Left renal cortex interstitium (tissue), 4 donors: Measurements from ENCODE around the gene ZBTB46. TPM values are rescaled to one million over a fixed set of nuclear protein-coding genes. Genes with fewer than 3 reads are reported as not detected.
"Not testable (repeated sequence)": the region's sequence is repeated elsewhere in the genome, so short reads cannot be mapped to it uniquely, and the experiment has no call there.

Experiments
- DNase-seq, 4 donors: peaks; one replicate each; pipeline ENCODE4 v3.0.0-alpha.2; 2013; ENCODE audit warnings: low read depth in 4 of 4, low spot score in 2 of 4, missing footprints in 1 of 4
- polyA plus RNA-seq, 4 donors: library from polyadenylated mRNA; unstranded; fragments of 120-200 nt; gene quantifications; one replicate each; pipeline ENCODE4 v1.2.1, GENCODE V29; 2013; ENCODE audit not compliant: insufficient read length in 4 of 4

Gene ZBTB46
- polyA plus RNA-seq, 4 donors = 13.9 to 25.7 (median 20.6) TPM

DNA sequence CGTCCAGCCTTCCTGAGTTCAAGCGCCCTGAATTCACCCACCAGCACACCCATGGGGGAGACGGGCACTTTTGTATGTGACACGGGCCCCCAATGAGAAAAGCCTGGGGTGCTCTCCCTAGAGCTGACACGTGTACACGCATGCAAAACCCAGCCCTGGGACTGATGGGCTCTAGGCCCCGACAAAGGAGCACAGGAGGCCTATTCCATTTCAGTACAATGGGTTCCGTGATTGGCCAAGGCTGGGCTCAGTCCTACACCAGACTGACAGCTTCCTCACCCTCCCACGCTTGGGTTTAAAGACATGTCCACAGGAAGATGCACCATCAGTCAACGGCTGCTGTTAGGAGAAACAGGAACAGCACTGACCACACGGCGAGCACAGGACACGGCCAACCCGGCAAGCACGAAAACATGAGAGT lies 8.8 kb downstream of the ZBTB46 start:
- no peak for DNase-seq

DNA sequence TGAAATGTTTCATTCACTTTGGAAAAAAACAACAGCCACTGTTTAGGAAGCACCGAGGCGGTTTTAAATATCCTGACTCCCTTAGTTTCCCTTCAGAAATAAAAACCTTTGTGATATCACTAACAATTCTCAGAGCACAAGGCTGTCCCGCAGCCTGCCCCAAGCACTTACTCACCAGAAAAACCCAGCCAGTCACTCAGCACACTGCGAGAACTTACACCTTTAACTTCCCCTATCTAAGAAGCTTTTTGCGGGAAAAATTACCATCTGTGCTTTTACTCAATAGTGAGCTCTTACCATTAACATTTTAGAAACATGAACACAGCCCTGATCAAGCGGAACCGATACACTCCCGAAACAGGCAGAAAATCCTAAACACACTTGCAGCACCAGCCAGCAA lies 9.3 kb downstream of the ZBTB46 start:
- no peak for DNase-seq

DNA sequence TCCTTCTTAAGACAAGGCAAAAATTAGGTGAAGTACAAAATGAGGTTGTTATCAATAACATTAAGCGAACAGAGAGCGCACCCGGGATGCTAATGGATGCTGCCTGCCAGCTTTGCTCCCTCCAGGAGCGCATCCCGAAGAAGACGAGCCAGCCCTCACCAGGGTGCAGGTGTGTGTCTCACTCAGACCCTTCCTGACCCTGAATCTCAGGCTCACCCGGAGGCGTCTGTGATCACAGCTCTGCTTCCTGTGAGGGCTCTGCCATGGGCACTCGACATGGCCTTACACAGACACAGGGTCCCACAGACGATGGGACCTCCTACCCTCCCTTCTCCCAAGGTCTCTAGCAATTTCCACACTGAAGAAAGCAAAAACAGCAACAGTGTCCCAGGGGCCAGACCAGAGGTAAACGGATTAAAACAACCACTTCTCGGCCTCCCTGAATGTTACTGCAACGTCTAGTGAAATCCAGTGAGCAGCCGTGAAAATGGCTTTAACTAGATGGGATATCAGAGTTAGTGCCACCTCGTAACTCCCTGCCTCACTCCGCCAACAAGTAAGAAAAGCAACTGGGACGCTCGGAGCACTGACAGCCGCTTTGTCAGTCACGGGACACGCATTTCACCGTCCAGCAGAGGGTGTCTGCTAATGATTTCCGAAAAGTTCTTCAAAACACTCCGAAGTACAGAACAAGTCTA lies 11.7 kb downstream of the ZBTB46 start:
- DNase-seq = no peak

- no peak for DNase-seq
Measured at GRCh38 chr20:63815615-63816253, 15.3 kb downstream of the ZBTB46 start.

GRCh38 chr20:63814891-63815614 lies 16.0 kb downstream of the ZBTB46 start:
- no peak for DNase-seq

- no peak for DNase-seq
Measured at GRCh38 chr20:63811491-63811875, 19.6 kb downstream of the ZBTB46 start.

DNA sequence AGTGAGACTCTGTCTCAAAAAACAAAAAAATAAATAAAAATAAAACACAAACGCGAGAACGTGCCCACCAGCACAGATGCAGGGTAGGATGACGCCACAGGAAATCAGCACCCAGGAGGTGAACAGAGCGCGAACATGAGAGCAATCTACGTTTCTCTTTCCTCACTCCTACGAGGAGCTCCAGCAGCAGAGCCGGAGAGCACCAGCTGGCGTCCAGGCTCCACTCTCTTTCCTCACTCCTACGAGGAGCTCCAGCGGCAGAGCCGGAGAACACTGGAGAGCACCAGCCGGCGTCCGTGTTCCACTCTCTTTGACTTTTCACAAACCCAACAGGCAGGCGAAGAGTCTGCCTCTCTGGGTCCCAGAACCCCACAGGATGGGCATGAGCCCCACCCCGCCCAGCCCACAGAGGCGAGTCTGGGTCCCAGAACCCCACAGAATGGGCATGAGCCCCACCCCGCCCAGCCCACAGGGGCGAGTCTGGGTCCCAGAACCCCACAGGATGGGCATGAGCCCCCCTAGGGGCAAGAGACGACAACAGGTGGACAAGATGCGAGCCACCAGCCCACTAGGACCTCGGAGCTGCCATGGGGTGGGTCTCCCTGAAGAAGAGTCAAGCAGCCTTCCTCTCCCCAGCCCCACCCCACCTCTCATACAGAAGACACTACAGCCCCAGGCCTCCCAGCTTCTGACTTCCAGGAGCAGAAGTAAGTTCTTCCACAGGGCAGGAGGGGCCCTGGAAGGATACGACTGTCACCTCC lies 20.2 kb downstream of the ZBTB46 start:
- no peak for DNase-seq

DNA sequence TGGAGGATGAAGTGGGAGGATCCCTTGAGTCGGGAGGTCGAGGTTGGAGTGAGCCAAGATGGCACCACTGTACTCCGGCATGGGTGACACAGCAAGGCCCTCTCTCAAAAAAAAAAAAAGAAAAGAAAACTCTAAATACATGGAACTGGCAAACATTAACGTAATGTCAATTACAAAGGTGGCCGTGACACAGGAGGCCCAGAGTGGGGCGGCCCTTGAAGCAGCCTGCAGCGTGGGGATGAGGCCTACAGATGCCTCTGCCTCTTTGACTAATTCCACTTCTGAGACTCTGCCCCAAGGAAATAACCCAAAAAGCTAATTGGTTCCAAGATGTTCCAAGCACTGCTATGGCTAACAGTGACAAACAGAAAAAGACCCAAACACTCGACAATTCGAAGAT lies 21.2 kb downstream of the ZBTB46 start:
- no peak for DNase-seq

GRCh38 chr20:63808964-63809674 lies 21.9 kb downstream of the ZBTB46 start:
- no peak for DNase-seq

DNA sequence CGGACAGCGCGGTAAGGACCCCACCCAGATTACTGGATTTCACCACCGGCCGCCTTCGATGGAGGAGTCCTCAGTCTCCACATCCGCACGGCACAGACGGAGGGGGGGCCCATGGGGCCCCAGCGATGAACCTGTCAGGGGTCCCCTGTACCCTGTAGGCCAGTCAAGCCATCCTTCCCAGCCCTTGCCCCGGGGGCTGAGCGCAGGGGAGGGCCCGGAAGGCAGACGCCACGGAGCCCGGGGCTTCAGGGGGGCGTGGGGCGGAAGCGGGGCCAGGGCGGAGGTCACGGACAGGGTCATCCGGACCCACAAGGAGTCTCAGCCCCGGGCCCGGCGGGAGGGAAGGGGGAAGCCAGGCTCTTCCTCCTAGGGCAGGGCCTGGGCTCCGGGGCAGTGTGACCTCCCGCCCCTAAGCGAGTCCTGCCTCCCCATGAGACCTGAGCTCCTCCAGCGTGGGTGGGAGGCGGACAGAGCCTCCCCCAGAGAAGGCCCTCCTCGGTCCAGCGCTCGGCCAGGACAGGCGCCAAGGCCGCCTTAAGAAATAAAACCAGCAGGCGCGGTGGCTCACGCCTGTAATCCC lies 22.8 kb downstream of the ZBTB46 start:
- no peak for DNase-seq

DNA sequence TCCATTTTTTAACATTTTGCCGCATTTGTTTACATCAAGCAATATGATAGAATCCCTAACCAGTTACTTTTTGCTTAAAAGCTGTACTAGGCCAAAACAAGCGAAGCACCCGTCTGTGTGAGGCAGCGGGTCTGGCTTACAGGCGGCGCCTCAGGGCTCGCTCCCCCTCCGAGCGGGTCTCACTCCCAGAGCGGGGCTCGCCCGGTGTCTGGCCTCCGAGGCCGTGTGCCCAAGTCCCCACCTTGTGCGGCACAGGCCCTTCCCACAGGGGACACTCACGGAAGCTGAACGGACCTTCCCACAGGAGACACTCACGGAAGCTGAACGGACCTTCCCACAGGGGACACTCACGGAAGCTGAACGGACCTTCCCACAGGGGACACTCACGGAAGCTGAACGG lies 23.4 kb downstream of the ZBTB46 start:
- no peak for DNase-seq

DNA sequence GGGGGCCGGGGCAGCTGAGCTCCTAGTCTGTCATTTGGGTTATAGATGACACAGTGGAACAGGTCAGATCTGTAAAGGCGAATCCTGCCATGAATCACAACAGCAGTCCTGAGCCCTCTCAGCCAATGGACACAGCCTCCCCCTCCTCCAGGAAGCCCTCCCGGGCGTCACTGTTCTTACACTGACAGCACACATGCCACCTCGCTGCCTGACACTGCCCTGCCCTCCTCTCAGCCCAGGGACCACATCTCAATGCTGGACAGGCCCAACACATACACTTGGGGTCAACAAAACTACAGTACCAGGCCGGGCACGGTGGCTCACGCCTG lies 26.8 kb downstream of the ZBTB46 start:
- no peak for DNase-seq

DNA sequence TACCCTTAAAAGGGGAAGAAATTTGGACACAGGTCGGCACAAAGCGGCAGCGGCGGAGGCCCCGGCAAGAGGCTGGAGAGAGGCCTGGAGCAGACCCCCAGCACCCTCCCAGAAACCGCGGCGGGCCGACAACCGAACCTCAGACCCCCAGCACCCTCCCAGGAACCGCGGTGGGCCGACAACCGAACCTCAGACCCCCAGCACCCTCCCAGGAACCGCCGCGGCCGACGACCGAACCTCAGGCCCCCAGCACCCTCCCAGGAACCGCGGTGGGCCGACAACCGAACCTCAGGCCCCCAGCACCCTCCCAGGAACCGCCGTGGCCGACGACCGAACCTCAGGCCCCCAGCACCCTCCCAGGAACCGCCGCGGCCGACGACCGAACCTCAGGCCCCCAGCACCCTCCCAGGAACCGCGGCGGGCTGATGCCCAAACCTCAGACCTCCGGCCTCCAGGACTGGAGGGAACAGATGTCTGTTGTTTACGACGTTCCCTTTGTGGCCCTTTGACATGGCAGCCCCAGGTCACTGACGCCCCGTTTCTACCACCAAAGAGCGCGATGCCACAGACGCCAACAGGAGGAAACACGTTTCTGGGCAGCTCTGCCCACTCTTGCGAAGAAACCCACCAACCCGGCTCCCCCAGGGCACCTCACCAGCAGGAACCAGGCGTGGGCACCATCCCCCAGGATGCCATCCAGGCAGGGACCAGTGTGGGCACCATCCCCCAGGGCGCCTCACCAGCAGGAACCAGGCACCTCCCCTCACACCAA lies 28.4 kb downstream of the ZBTB46 start:
- DNase-seq = no peak

DNA sequence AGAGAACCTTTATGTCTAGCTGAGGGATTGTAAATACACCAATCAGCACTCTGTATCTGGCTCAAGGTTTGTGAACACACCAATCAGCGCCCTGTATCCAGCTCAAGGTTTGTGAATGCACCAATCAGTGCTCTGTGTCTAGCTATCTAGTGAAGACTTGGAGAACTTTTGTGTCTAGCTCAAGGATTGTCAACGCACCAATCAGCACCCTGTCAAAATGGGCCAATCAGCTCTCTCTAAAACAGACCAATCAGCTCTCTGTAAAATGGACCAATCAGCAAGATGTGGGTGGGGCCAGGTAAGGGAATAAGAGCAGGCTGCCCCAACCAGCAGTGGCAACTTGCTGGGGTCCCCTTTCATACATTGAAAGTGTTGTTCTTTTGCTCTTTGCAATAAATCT lies 29.9 kb downstream of the ZBTB46 start:
- DNase-seq = not testable (repeated sequence)

DNA sequence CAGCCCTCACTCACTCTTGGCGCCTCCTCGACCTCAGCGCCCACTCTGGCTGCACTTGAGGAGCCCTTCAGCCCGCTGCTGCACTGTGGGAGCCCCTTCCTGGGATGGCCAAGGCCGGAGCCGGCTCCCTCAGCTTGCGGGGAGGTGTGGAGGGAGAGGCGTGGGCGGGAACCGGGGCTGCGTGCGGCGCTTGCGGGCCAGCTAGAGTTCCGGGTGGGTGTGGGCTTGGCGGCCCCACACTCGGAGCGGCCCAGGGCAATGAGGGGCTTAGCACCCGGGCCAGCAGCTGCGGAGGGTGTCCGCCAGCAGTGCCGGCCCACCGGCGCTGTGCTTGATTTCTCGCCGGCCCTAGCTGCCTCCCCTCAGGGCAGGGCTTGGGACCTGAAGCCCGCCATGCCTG lies 30.7 kb downstream of the ZBTB46 start:
- not testable (repeated sequence) for DNase-seq

DNA sequence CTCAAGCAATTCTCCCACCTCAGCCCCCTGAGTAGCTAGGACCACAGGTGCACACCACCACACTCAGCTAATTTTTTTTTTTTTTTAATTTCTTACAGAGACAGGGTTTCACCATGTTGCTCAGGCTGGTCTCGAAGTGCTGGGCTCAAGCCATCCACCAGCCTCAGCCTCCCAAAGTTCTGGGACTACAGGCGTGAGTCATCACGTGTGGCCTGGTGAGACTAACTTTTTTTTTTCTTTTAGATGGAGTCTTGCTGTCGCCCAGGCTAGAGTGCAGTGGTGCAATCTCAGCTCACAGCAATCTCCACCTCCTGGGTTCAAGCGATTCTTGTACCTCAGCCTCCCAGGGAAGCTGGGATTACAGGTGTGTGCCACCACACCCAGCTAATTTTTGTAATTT lies 31.9 kb downstream of the ZBTB46 start:
- DNase-seq = not testable (repeated sequence)

DNA sequence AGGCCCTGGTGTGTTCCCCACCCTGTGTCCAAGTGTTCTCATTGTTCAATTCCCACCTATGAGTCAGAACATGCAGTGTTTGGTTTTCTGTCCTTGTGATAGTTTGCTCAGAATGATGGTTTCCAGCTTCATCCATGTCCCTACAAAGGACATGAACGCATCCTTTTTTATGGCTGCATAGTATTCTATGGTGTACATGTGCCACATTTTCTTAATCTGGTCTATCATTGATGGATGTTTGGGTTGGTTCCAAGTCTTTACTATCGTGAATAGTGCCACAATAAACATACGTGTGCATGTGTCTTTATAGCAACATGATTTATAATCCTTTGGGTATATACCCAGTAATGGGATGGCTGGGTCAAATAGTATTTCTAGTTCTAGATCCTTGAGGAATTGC lies 33.9 kb downstream of the ZBTB46 start:
- not testable (repeated sequence) for DNase-seq

GRCh38 chr20:63795178-63795830 lies 35.8 kb downstream of the ZBTB46 start:
- DNase-seq = no peak

- no peak for DNase-seq
Measured at GRCh38 chr20:63794614-63795013, 36.5 kb downstream of the ZBTB46 start.
